Epithelial cell of proximal tubule (primary cell): Measurements from ENCODE around the gene GGACT. TPM values are rescaled to one million over a fixed set of nuclear protein-coding genes. Genes with fewer than 3 reads are reported as not detected.
"Not testable (repeated sequence)": the region's sequence is repeated elsewhere in the genome, so short reads cannot be mapped to it uniquely, and the experiment has no call there.

Experiments used
- DNase-seq: peaks from one replicate; pipeline ENCODE4 v3.0.0-alpha.2; 2011; ENCODE audit warnings: low read depth
- H3K4me3 ChIP-seq: 2 replicates; pipeline ENCODE4 v1.5.1; 2011; ENCODE audit warnings: low read depth, mild to moderate bottlenecking, low read length
- total RNA-seq: library from RNA; depleted of rRNA; stranded (reverse); fragments of >200 nt; gene quantifications from 2 replicates; pipeline ENCODE4 v1.2.3, GENCODE V29; 2015
- TF ChIP-seq, protein P1 (sequence below): conservative IDR thresholded peaks from 2 replicates; pipeline ENCODE4 v1.5.1; 2012; ENCODE audit warnings: low read depth, mild to moderate bottlenecking, low read length

GGACT gene
- total RNA-seq, 1 donor from 2014 or later, result 5.2 TPM

DNA sequence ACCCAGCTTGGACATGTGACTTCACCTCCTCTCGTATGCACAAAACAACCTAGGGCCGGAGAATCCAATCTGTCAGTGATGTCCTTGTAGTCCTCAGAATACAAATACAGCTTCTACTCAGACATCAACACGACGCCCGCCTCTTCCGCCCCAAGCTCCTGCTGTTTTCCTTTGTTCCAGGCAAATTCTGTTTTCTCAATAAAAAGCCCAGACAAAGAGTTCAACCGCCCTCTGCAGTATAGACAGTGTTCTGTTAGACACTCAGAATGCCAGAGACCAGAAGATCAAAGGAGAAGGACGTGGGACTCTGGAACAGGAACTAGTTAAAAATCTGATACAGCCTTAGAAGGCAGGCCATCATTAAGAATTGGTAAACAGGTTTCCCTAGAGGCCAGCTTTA lies 42.0 kb upstream of the GGACT start:
- H3K4me3 ChIP-seq, result no peak overlapping the region
- TF ChIP-seq, protein P1, sequence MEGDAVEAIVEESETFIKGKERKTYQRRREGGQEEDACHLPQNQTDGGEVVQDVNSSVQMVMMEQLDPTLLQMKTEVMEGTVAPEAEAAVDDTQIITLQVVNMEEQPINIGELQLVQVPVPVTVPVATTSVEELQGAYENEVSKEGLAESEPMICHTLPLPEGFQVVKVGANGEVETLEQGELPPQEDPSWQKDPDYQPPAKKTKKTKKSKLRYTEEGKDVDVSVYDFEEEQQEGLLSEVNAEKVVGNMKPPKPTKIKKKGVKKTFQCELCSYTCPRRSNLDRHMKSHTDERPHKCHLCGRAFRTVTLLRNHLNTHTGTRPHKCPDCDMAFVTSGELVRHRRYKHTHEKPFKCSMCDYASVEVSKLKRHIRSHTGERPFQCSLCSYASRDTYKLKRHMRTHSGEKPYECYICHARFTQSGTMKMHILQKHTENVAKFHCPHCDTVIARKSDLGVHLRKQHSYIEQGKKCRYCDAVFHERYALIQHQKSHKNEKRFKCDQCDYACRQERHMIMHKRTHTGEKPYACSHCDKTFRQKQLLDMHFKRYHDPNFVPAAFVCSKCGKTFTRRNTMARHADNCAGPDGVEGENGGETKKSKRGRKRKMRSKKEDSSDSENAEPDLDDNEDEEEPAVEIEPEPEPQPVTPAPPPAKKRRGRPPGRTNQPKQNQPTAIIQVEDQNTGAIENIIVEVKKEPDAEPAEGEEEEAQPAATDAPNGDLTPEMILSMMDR, result no peak
- no peak for DNase-seq

DNA sequence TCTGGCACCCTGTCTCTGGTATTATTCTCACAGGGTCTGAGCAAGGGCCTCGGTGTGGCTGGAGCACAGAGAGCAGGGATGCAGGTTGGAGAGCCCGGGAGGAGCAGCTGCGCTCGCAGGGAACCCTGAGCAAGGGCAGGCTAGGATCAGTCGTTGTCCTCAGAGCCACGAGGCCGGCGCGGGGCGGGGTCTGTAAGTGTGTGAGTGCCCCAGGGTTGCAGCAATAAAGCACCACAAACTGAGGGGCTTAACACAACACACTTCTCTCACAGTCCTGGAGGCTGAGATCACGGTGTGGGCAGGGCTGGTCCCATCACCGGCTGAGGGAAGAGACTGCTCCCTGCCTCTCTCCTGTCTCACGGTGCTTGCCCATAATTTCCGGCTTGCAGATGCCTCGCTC lies 38.5 kb upstream of the GGACT start:
- TF ChIP-seq, protein P1, result no peak
- no peak overlapping the region for H3K4me3 ChIP-seq
- no peak for DNase-seq

DNA sequence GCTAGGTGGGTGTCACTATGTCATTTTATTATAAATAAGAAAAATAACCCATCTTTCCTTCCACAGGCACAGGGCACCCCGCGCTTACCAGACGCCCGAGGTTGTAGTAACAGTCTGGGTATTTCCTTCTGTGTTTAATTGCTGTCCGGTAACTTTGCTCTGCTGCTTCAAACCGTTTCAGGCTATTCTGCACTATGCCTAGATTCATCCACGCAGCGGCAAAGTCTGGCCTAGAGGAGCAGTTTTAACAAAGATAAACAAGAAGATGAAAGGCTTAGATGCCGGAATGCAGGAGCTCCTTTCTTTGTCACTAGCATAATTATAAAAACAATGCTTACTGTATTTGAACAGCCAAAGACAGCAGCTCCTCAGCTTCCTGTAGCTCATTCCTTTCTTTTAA lies 36.9 kb upstream of the GGACT start:
- no peak for DNase-seq
- no peak overlapping the region for H3K4me3 ChIP-seq
- TF ChIP-seq, protein P1, result no peak

DNA sequence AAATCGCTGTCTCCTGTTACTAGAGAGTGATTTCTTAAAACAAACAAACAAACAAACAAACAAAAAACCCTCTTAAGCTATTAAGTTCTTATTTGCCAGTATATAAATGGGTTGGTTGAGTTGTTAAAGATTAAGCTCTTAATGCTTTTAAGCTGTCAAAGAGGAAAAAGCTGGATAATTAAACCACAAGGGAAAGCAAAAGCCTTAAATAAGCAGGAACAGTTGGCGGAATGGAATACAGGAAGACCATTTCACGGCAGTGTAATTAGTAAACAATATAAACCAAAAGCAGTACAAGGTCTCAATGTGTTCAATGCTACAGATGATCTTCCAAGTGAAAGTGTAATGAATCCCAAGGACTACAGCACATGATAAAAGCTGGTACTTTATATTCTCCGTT lies 32.2 kb upstream of the GGACT start:
- DNase-seq, result no peak
- TF ChIP-seq, protein P1, result no peak
- no peak overlapping the region for H3K4me3 ChIP-seq

DNA sequence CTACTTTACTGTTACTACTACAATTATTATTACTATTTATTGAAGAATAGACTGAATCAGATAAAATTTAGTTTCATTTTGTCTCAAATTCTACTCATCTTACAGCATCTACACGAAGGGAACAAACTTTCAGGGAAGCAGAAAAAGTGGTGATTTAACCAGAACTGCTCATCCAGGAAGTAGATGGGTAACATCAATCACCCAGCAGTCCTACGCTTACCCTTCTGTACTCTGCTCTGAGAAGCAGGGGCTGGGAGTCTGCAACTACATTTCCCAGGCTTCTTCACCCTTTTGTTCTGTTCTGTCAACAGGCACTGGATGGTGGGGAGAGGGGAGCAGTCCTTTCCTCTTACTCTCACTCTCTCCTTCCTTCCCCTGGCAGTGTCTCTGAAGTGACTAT lies 31.4 kb upstream of the GGACT start:
- H3K4me3 ChIP-seq, result no peak overlapping the region
- TF ChIP-seq, protein P1, result no peak
- no peak for DNase-seq

DNA sequence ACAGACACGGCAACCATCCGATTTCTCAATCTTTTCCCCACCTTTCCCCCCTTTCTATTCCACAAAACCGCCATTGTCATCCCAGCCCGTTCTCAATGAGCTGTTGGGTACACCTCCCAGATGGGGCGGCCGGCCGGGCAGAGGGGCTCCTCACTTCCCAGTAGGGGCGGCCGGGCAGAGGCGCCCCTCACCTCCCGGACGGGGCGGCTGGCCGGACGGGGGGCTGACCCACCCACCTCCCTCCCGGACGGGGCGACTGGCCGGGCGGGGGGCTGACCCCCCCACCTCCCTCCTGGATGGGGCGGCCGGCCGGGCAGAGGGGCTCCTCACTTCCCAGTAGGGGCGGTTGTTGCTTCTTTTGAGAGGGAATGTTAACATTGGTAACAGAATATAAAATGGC lies 30.3 kb upstream of the GGACT start:
- DNase-seq, H3K4me3 ChIP-seq: not testable (repeated sequence)

DNA sequence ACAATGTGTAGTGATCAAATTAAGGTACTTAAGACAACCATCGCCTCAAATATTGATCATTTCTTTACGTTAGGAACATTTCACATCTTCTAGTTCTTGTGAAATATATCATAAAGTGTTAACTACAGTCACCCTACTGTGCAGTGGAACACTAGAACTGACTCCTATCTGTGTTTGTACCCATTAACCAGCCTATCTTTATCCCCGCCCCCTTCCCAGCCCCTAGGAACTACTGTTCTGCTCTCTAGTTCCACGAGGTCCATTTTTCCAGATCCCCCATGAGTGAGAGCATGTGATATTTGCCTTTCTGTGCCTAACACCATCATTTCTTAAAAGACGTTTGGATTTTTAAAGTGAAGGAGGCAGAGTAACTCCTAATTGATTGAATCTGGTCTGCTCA lies 24.4 kb upstream of the GGACT start:
- DNase-seq, result no peak
- no peak overlapping the region for H3K4me3 ChIP-seq
- TF ChIP-seq, protein P1, result no peak
